Spleen (tissue), 7 donors: ENCODE measurements around the gene NFATC2IP.

Experiments used
- POLR2A ChIP-seq, 3 donors: fragments of 450-650 bp; IDR thresholded peaks; one replicate each; pipeline ENCODE4 v1.5.1; 2017; ENCODE audit warnings: antibody characterized with exemption in 3 of 3, mild to moderate bottlenecking in 1 of 3
- TF ChIP-seq, protein P1 (sequence below), 11 experiments: fragments of 200-600 bp in 7 of 11; fragments of 450-650 bp in 4 of 11; sonication (generic) in 4 of 11; IDR thresholded peaks in 8 of 11; conservative IDR thresholded peaks in 3 of 11; 1 replicate in 7 of 11; 2 replicates in 4 of 11; pipeline versions ENCODE4 v1.4.0 to v1.8.0; 2016 to 2021; ENCODE audit warnings: antibody characterized with exemption in 11 of 11, inconsistent platforms in 4 of 11, mild to moderate bottlenecking in 1 of 11
- donor health status: DM: no; HTN: no; CAD: no; lungs with moderate emphysema.
- donor health status: DM: no; HTN: no; CAD: no.
- donor health status: DM: no; HTN: no; CAD: no.

DNA sequence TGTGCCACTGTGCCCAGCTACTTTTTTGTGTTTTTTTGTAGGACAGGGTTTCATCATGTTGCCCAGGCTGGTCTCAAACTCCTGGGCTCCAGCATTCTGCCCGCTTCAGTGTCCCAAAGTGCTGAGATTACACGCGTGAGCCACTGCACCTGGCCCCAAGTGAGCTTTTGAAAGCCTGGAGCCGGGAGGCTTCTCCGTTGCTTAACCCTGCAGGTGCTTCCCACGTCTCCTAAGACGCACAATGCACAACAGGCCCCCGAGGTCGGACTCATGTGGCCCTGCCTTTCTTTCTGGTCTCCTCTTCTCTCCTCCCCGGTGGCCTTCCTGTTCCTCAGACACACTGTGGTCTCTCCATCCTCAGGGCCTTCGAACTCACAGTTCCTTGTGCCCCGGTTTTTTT, 38.2 kb upstream of the NFATC2IP start:
- no peak for TF ChIP-seq POLR2A (IDR thresholded peaks at IDR 0.05)
- TF ChIP-seq, protein P1, sequence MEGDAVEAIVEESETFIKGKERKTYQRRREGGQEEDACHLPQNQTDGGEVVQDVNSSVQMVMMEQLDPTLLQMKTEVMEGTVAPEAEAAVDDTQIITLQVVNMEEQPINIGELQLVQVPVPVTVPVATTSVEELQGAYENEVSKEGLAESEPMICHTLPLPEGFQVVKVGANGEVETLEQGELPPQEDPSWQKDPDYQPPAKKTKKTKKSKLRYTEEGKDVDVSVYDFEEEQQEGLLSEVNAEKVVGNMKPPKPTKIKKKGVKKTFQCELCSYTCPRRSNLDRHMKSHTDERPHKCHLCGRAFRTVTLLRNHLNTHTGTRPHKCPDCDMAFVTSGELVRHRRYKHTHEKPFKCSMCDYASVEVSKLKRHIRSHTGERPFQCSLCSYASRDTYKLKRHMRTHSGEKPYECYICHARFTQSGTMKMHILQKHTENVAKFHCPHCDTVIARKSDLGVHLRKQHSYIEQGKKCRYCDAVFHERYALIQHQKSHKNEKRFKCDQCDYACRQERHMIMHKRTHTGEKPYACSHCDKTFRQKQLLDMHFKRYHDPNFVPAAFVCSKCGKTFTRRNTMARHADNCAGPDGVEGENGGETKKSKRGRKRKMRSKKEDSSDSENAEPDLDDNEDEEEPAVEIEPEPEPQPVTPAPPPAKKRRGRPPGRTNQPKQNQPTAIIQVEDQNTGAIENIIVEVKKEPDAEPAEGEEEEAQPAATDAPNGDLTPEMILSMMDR (IDR thresholded peaks at IDR 0.05 in 8 of 11, conservative IDR thresholded peaks at IDR 0.05 in 3 of 11), result no peak
